ENCODE measurements around the gene RAP1A. TPM values are rescaled to one million over a fixed set of nuclear protein-coding genes. Genes with fewer than 3 reads are reported as not detected.

The RAP1A gene
- total RNA-seq, 1 experiment from 2014 or later = 55.2 TPM

GRCh38 chr1:111602974-111603373 is 16.6 kb upstream of the RAP1A start:
- Histone ChIP-seq H2AFZ (no peak overlapping the region), H3F3A (ENCODE audit: insufficient read depth, low read depth) (no peaks in the 10 kb centered on the region), H3K4me3 (no peak overlapping the region), H3K27ac (no peak overlapping the region), H3K4me2 (no peak overlapping the region), H3K36me3 (ENCODE audit: low read depth) (no peaks in the 10 kb centered on the region), H3K79me2 (ENCODE audit: low read depth) (no peaks in the 10 kb centered on the region), H3K27me3 (ENCODE audit: insufficient read depth, low read depth) (no peaks in the 10 kb centered on the region), H3K9me2 (ENCODE audit: insufficient read depth) (no peaks in the 10 kb centered on the region), H4K20me1 (ENCODE audit: insufficient read depth) (no peaks in the 10 kb centered on the region), H3K9me3 (ENCODE audit: insufficient read depth, low read depth) (no peaks in the 10 kb centered on the region), H3K4me1 (replicated peaks; ENCODE audit: insufficient read depth) (peaks cover 17% of the 10 kb centered on the region)
- ChIA-PET CTCF (no interaction called here), POLR2A (ENCODE audit: unreplicated experiment) (no interaction called here)
- TF ChIP-seq EZH2 (IDR thresholded peaks at IDR 0.05; ENCODE audit: low read depth) = no peak
- no peak for TF ChIP-seq CTCF (conservative IDR thresholded peaks at IDR 0.05)
- DNase-seq = no peak
- no TSS peak for BruUV-seq (replicated peaks)
- intact Hi-C loops (cut with micrococcal nuclease; ENCODE audit: unreplicated experiment) = no loop called here

GRCh38 chr1:111603979-111604378 is 15.6 kb upstream of the RAP1A start:
- H3K4me3 ChIP-seq = no peak overlapping the region
- H3K9me2 ChIP-seq (ENCODE audit: insufficient read depth) = no peaks in the 10 kb centered on the region
- CTCF ChIA-PET = no interaction called here
- H2AFZ ChIP-seq = no peak overlapping the region
- POLR2A ChIA-PET (ENCODE audit: unreplicated experiment) = no interaction called here
- no TSS peak for BruUV-seq (replicated peaks)
- H3K4me2 ChIP-seq = no peak overlapping the region
- H3K79me2 ChIP-seq (ENCODE audit: low read depth) = no peaks in the 10 kb centered on the region
- no peaks in the 10 kb centered on the region for H3K27me3 ChIP-seq (ENCODE audit: insufficient read depth, low read depth)
- peaks cover 17% of the 10 kb centered on the region for H3K4me1 ChIP-seq (replicated peaks; ENCODE audit: insufficient read depth)
- DNase-seq = no peak
- no peak overlapping the region for H3K27ac ChIP-seq
- no peaks in the 10 kb centered on the region for H3F3A ChIP-seq (ENCODE audit: insufficient read depth, low read depth)
- intact Hi-C loops (cut with micrococcal nuclease; ENCODE audit: unreplicated experiment) = no loop called here
- no peaks in the 10 kb centered on the region for H4K20me1 ChIP-seq (ENCODE audit: insufficient read depth)
- TF ChIP-seq EZH2 (IDR thresholded peaks at IDR 0.05; ENCODE audit: low read depth) (no peak), CTCF (conservative IDR thresholded peaks at IDR 0.05) (no peak)
- H3K36me3 ChIP-seq (ENCODE audit: low read depth) = no peaks in the 10 kb centered on the region
- no peaks in the 10 kb centered on the region for H3K9me3 ChIP-seq (ENCODE audit: insufficient read depth, low read depth)

GRCh38 chr1:111604931-111605330 is 14.7 kb upstream of the RAP1A start:
- Histone ChIP-seq H3K27ac (no peak overlapping the region), H4K20me1 (ENCODE audit: insufficient read depth) (no peaks in the 10 kb centered on the region), H3K79me2 (ENCODE audit: low read depth) (no peaks in the 10 kb centered on the region), H3K4me2 (no peak overlapping the region), H3K4me1 (replicated peaks; ENCODE audit: insufficient read depth) (peaks cover 12% of the 10 kb centered on the region), H3K36me3 (ENCODE audit: low read depth) (no peaks in the 10 kb centered on the region), H2AFZ (0 out of 2 replicates have a peak overlapping the region, but pooled peaks have one; percentile 2), H3K27me3 (ENCODE audit: insufficient read depth, low read depth) (no peaks in the 10 kb centered on the region), H3K4me3 (no peak overlapping the region), H3K9me2 (ENCODE audit: insufficient read depth) (no peaks in the 10 kb centered on the region), H3K9me3 (ENCODE audit: insufficient read depth, low read depth) (no peaks in the 10 kb centered on the region), H3F3A (ENCODE audit: insufficient read depth, low read depth) (no peaks in the 10 kb centered on the region)
- DNase-seq = peak in 1 of 2 experiments; percentile 62
- TF ChIP-seq CTCF (conservative IDR thresholded peaks at IDR 0.05) (no peak), EZH2 (IDR thresholded peaks at IDR 0.05; ENCODE audit: low read depth) (no peak)
- ChIA-PET CTCF (no interaction called here), POLR2A (ENCODE audit: unreplicated experiment) (interaction anchor here (0.7 kb wide), 1 partner anchor 12 kb away, joined by 7 read pairs; no protein-coding TSS in a partner anchor)
- no TSS peak for BruUV-seq (replicated peaks)
- intact Hi-C loops (cut with micrococcal nuclease; ENCODE audit: unreplicated experiment) = no loop called here

Measured in PC-9 (cell line).